CD4-positive, alpha-beta T cell treated with Interleukin-1 beta for 1 hour (primary cell): ENCODE data around the gene RAB43.
"Not testable (repeated sequence)": the region's sequence is repeated elsewhere in the genome, so short reads cannot be mapped to it uniquely, and the experiment has no call there.

Source experiments
- DNase-seq, 2 donors: peaks; one replicate each; pipeline ENCODE4 v3.0.0-alpha.2; 2020 to 2022

The RAB43 gene

GRCh38 chr3:129121792-129122411, at the start of gene RAB43:
RAB43 (minus strand) TSS chr3:129121804; CDS start chr3:129121489, 315 bp downstream.
- DNase-seq, result peak; percentile 88 to 91

- no peak for DNase-seq
These were observed 45.2 kb upstream of the RAB43 start for GRCh38 chr3:129166579-129167332.

- not testable (repeated sequence) for DNase-seq
These were observed 44.0 kb upstream of the RAB43 start for GRCh38 chr3:129165594-129165993.

- no peak for DNase-seq
These were observed 42.9 kb upstream of the RAB43 start for GRCh38 chr3:129164500-129164899.

GRCh38 chr3:129162729-129163579, 41.4 kb upstream of the RAB43 start:
- DNase-seq, result no peak

GRCh38 chr3:129161860-129162271, 40.3 kb upstream of the RAB43 start:
- DNase-seq, result peak; percentile 11 to 31

- DNase-seq, result peak; percentile 91 to 92
These were observed 39.6 kb upstream of the RAB43 start, which contains the start of gene ISY1 for GRCh38 chr3:129160891-129161859. ISY1 (minus strand) TSS chr3:129161063; CDS start chr3:129160975, 88 bp downstream.

- no peak for DNase-seq
These were observed 23.2 kb upstream of the RAB43 start for GRCh38 chr3:129144786-129145185.

- not testable (repeated sequence) for DNase-seq
These were observed 19.4 kb upstream of the RAB43 start for GRCh38 chr3:129141011-129141410.

GRCh38 chr3:129139911-129140310, 18.3 kb upstream of the RAB43 start:
- DNase-seq, result no peak

- not testable (repeated sequence) for DNase-seq
These were observed 14.7 kb upstream of the RAB43 start for GRCh38 chr3:129136275-129136674.

GRCh38 chr3:129132097-129132866, 10.7 kb upstream of the RAB43 start:
- DNase-seq, result no peak

- no peak for DNase-seq
These were observed 10.0 kb upstream of the RAB43 start for GRCh38 chr3:129131465-129132088.

- DNase-seq, result no peak
These were observed 8.7 kb upstream of the RAB43 start for GRCh38 chr3:129130291-129130813.

GRCh38 chr3:129128357-129129155, 7.0 kb upstream of the RAB43 start:
- DNase-seq, result no peak

GRCh38 chr3:129126726-129127280, 5.2 kb upstream of the RAB43 start:
- no peak for DNase-seq

- peak in 1 of 2 donors; percentile 39 for DNase-seq
These were observed 1.9 kb upstream of the RAB43 start for GRCh38 chr3:129123314-129124060.

GRCh38 chr3:129122412-129123011, 908 bp upstream of the RAB43 start:
- DNase-seq, result peak in 1 of 2 donors; percentile 11
